ENCODE results near the gene CNTNAP2.
"Not testable (repeated sequence)": the region's sequence is repeated elsewhere in the genome, so short reads cannot be mapped to it uniquely, and the experiment has no call there.

Gene CNTNAP2

GRCh38 chr7:148296994-148297644 is 2180.5 kb downstream of the CNTNAP2 start:
- no peak for TF ChIP-seq EZH2 (IDR thresholded peaks at IDR 0.05; ENCODE audit: borderline replicate concordance, low read depth, low read length, severe bottlenecking)
- TF ChIP-seq, protein P1, sequence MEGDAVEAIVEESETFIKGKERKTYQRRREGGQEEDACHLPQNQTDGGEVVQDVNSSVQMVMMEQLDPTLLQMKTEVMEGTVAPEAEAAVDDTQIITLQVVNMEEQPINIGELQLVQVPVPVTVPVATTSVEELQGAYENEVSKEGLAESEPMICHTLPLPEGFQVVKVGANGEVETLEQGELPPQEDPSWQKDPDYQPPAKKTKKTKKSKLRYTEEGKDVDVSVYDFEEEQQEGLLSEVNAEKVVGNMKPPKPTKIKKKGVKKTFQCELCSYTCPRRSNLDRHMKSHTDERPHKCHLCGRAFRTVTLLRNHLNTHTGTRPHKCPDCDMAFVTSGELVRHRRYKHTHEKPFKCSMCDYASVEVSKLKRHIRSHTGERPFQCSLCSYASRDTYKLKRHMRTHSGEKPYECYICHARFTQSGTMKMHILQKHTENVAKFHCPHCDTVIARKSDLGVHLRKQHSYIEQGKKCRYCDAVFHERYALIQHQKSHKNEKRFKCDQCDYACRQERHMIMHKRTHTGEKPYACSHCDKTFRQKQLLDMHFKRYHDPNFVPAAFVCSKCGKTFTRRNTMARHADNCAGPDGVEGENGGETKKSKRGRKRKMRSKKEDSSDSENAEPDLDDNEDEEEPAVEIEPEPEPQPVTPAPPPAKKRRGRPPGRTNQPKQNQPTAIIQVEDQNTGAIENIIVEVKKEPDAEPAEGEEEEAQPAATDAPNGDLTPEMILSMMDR (IDR thresholded peaks at IDR 0.05; ENCODE audit: borderline replicate concordance, extremely low read depth, low read length, poor library complexity, severe bottlenecking) = no peak
- Histone ChIP-seq H3K4me3 (ENCODE audit: low read depth in 1 of 2, low read length in 2 of 2) (no peak overlapping the region), H4K20me1 (ENCODE audit: insufficient read depth, low read length) (no peaks in the 10 kb centered on the region), H3K79me2 (ENCODE audit: insufficient read depth, low read length) (no peaks in the 10 kb centered on the region), H3K36me3 (ENCODE audit: insufficient read depth, low read length) (no peaks in the 10 kb centered on the region), H3K4me2 (ENCODE audit: insufficient read depth, low read length) (no peak overlapping the region), H3K27ac (ENCODE audit: low read length) (no peak overlapping the region), H3K9me3 (ENCODE audit: insufficient read depth, low read length, severe bottlenecking) (no peaks in the 10 kb centered on the region), H3K27me3 (ENCODE audit: insufficient read depth, low read length, poor library complexity) (peaks cover 3% of the 10 kb centered on the region), H2AFZ (ENCODE audit: low read depth, low read length) (no peak overlapping the region), H3K4me1 (ENCODE audit: insufficient read depth, low read length) (no peaks in the 10 kb centered on the region), H3K9ac (ENCODE audit: low read depth, low read length) (no peak overlapping the region)
- no peak for ATAC-seq (ENCODE audit: insufficient read depth, low read depth)
- no peak for DNase-seq

DNA sequence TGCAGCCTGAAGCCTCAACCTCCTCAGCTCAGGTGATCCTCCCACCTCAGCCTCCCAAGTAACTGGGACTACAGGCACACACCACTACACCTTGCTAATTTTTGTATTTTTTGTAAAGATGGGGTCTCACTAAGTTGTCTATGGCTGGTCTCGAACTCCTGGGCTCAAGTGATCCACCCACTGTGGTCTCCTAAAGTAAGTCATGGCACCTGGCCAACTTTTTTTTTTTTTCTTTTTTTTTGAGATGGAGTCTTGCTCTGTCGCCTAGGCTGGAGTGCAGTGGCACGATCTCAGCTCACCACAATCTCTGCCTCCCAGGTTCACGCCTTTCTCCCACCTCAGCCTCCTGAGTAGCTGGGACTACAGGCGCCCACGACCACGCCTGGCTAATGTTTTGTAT is 2182.2 kb downstream of the CNTNAP2 start:
- H3K9me3 ChIP-seq (ENCODE audit: insufficient read depth, low read length, severe bottlenecking); H3K27ac ChIP-seq (ENCODE audit: low read length); DNase-seq; H3K4me3 ChIP-seq (ENCODE audit: low read depth in 1 of 2, low read length in 2 of 2); ATAC-seq (ENCODE audit: insufficient read depth, low read depth); H2AFZ ChIP-seq (ENCODE audit: low read depth, low read length); H3K36me3 ChIP-seq (ENCODE audit: insufficient read depth, low read length); H3K27me3 ChIP-seq (ENCODE audit: insufficient read depth, low read length, poor library complexity); H4K20me1 ChIP-seq (ENCODE audit: insufficient read depth, low read length); H3K9ac ChIP-seq (ENCODE audit: low read depth, low read length); H3K79me2 ChIP-seq (ENCODE audit: insufficient read depth, low read length); H3K4me1 ChIP-seq (ENCODE audit: insufficient read depth, low read length); H3K4me2 ChIP-seq (ENCODE audit: insufficient read depth, low read length): not testable (repeated sequence)

DNA sequence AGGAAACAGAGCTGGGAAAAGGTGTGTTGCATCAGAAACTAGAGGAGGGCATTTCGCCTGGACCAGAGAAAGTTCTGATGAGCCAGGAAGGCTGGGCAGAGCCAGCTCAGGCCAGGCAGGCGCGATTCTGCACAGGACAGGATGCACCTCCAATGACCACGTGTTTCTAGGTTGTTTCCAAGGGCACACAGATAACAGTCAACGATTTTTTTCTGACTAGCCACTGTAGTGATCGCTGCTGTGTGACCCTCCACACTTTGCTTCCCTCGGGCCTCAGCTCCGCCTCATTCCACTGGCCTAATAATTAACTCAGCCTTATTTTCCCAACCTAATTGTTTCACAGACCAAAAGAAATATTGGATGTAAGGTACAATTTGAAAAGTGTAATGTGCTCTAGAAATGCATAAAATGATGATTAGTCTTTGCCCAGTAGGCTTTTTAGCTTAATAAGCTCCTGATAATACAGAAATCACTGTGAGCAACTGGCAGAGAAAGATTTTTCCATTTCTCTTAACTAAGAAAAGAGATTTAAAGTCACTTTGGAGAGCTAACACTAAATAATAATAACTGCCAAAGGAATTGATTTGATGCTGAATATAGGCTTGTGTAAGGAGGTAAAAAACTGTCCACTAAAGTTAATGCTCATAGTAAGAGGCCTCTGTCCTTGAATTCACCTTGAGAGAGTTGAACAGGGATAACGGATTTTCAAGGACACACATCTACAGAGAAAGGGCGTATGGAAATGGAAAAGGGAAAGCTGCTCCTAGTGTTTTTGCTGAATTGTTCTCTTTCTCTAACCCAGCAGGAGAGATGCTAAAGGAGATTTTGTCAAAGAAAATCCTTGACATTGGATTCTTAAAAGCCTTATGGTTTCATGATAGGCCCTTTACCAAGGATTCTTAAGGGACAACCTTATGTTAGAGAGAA is 2183.0 kb downstream of the CNTNAP2 start:
- H3K4me1 ChIP-seq (ENCODE audit: insufficient read depth, low read length) = no peaks in the 10 kb centered on the region
- H3K9me3 ChIP-seq (ENCODE audit: insufficient read depth, low read length, severe bottlenecking) = no peaks in the 10 kb centered on the region
- H3K4me2 ChIP-seq (ENCODE audit: insufficient read depth, low read length) = no peak overlapping the region
- H2AFZ ChIP-seq (ENCODE audit: low read depth, low read length) = no peak overlapping the region
- H3K27ac ChIP-seq (ENCODE audit: low read length) = no peak overlapping the region
- no peak for ATAC-seq (ENCODE audit: insufficient read depth, low read depth)
- TF ChIP-seq, protein P1 (IDR thresholded peaks at IDR 0.05; ENCODE audit: borderline replicate concordance, extremely low read depth, low read length, poor library complexity, severe bottlenecking) = no peak
- H4K20me1 ChIP-seq (ENCODE audit: insufficient read depth, low read length) = no peaks in the 10 kb centered on the region
- no peaks in the 10 kb centered on the region for H3K36me3 ChIP-seq (ENCODE audit: insufficient read depth, low read length)
- H3K27me3 ChIP-seq (ENCODE audit: insufficient read depth, low read length, poor library complexity) = no peaks in the 10 kb centered on the region
- H3K79me2 ChIP-seq (ENCODE audit: insufficient read depth, low read length) = no peaks in the 10 kb centered on the region
- H3K9ac ChIP-seq (ENCODE audit: low read depth, low read length) = no peak overlapping the region
- no peak overlapping the region for H3K4me3 ChIP-seq (ENCODE audit: low read depth in 1 of 2, low read length in 2 of 2)
- no peak for DNase-seq

DNA sequence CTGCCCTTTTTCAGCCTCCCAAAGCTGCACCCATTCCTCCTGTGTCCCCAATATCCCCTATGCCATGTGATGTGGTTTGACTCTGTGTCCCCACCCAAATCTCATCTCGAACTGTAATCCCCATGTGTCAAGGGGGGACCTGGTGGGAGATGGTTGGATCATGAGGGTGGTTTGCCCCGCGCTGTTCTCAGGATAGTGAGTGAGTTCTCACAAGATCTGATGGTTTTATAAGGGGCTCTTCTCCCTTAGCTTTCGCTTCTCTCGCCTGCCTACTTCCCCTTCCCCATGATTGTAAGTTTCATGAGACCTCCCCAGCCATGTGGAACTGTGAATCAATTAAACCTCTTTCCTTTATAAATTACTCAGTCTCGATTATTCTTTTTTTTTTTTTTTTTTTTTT is 2185.8 kb downstream of the CNTNAP2 start:
- H3K27me3 ChIP-seq (ENCODE audit: insufficient read depth, low read length, poor library complexity); H3K9ac ChIP-seq (ENCODE audit: low read depth, low read length); DNase-seq; H3K4me2 ChIP-seq (ENCODE audit: insufficient read depth, low read length); H4K20me1 ChIP-seq (ENCODE audit: insufficient read depth, low read length); H3K79me2 ChIP-seq (ENCODE audit: insufficient read depth, low read length); H3K4me1 ChIP-seq (ENCODE audit: insufficient read depth, low read length); H3K27ac ChIP-seq (ENCODE audit: low read length); H2AFZ ChIP-seq (ENCODE audit: low read depth, low read length); H3K4me3 ChIP-seq (ENCODE audit: low read depth in 1 of 2, low read length in 2 of 2); H3K9me3 ChIP-seq (ENCODE audit: insufficient read depth, low read length, severe bottlenecking); ATAC-seq (ENCODE audit: insufficient read depth, low read depth); H3K36me3 ChIP-seq (ENCODE audit: insufficient read depth, low read length): not testable (repeated sequence)
